ENCODE data around the gene BMF.
A peak's percentile ranks its signal among the peaks of the same experiment; 100 is the strongest.

- peak; percentile 47 to 66 (median 63) for TF ChIP-seq POLR2A (IDR thresholded peaks at IDR 0.05)
- no peak for TF ChIP-seq CTCF (IDR thresholded peaks at IDR 0.05)
Measured at GRCh38 chr15:40098489-40099261, 10.0 kb downstream of the BMF start.

Measured in body of pancreas (tissue), 4 donors.